SK-N-SH (cell line): ENCODE results near the gene PIGL.

ENCODE experiments used
- CTCF ChIP-seq: fragments of 200-600 bp; sonication (generic); IDR thresholded peaks from 2 replicates; pipeline ENCODE4 v1.6.1; 2017; ENCODE audit warnings: antibody characterized with exemption, mild to moderate bottlenecking, moderate library complexity
- EP300 ChIP-seq, 2 experiments: IDR thresholded peaks; 2 replicates each; pipeline versions ENCODE4 v1.4.0 to v1.6.1; 2012; ENCODE audit warnings: borderline replicate concordance in 1 of 2, low read depth in 1 of 2, low read length in 1 of 2
- GABPA ChIP-seq: IDR thresholded peaks from 2 replicates; pipeline ENCODE4 v1.4.0; 2012; ENCODE audit warnings: low read depth, mild to moderate bottlenecking
- JUND ChIP-seq: IDR thresholded peaks from 2 replicates; pipeline ENCODE4 v1.4.0; 2012
- NFIC ChIP-seq: IDR thresholded peaks from 2 replicates; pipeline ENCODE4 v1.4.0; 2012; ENCODE audit warnings: borderline replicate concordance
- POLR2AphosphoS5 ChIP-seq: IDR thresholded peaks from 2 replicates; pipeline ENCODE4 v1.6.1; 2012; ENCODE audit warnings: low read depth, low read length
- REST ChIP-seq: IDR thresholded peaks from 2 replicates; pipeline ENCODE4 v1.6.1; 2012; ENCODE audit warnings: mild to moderate bottlenecking, low read depth, low read length, moderate library complexity
- RXRA ChIP-seq: IDR thresholded peaks from 2 replicates; pipeline ENCODE4 v1.4.0; 2012; ENCODE audit warnings: low read depth, mild to moderate bottlenecking, borderline replicate concordance
- SMC3 ChIP-seq: IDR thresholded peaks from 2 replicates; pipeline ENCODE4 v1.6.1; 2012; ENCODE audit warnings: low read depth, low read length, improper control_type of control experiment
- TAF1 ChIP-seq: IDR thresholded peaks from 2 replicates; pipeline ENCODE4 v1.6.1; 2012; ENCODE audit warnings: low read depth, mild to moderate bottlenecking, low read length, moderate library complexity, borderline replicate concordance
- TCF12 ChIP-seq: IDR thresholded peaks from 2 replicates; pipeline ENCODE4 v1.4.0; 2012

DNA sequence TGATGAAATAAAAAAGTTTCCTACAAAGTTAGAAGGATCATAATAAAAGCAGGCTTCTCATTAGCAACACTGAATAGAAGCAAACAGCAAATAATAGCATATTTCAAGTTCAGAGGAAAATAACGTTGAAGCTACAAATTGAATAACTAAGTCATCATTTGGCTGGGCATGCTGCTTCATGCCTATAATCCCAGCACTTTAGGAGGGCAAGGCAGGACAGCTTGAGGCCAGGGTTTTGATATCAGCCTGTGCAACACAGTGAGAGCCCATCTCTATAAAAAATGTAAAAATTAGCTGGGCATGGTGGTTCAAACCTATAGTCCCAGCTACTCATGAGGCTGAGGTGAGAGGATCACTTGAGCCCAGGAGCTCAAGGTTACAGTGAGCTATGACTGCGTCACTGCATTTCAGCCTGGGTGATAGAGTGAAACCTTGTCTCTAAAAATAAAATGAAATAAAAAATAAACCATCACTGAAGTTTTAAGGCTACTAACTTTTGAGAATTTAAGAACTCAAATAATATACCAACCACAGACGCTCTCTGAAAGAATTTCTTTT is 27.1 kb upstream of the PIGL start:
- TF ChIP-seq CTCF: no peak
- TF ChIP-seq TCF12: no peak
- no peak for TF ChIP-seq EP300 (IDR thresholded peaks at IDR 0.05; ENCODE audit: borderline replicate concordance in 1 of 2, low read depth in 1 of 2, low read length in 1 of 2)
- TF ChIP-seq POLR2AphosphoS5: no peak
- TF ChIP-seq GABPA: no peak
- no peak for TF ChIP-seq JUND
- no peak for TF ChIP-seq RXRA
- TF ChIP-seq TAF1: no peak
- no peak for TF ChIP-seq REST
- TF ChIP-seq NFIC: no peak
- no peak for TF ChIP-seq SMC3
